Loucy (cell line): ENCODE results near the gene VANGL2.

Experiments
- EZH2phosphoT487 ChIP-seq: fragments of 200-600 bp; IDR thresholded peaks from 2 replicates; pipeline ENCODE4 v1.6.1; 2018; ENCODE audit warnings: antibody characterized with exemption, mild to moderate bottlenecking, moderate library complexity, borderline replicate concordance
- TF ChIP-seq, protein P1 (sequence below): fragments of 200-600 bp; sonication (generic); conservative IDR thresholded peaks from 2 replicates; pipeline ENCODE4 v1.5.1; 2014; ENCODE audit warnings: mild to moderate bottlenecking, antibody characterized with exemption, low read length

DNA sequence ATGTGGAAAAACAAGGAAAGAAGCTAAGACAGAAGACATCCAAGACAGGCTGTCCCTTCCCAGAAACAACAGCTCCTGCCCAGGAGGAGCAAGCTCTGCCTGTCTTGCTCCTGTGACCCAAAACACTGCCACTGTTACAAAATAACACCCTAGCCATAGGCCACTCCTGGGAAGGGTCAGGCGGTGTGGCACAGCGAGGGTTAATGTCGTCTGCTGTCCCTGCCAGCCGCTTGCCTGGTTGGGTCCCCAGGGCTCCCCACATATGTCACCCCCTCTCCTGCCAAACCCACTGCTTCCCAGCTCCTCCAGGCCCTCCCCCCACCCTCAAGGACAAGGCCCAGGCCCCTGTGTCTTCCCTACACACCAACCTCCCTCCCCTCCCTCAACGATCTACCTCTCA lies 37.4 kb upstream of the VANGL2 start:
- TF ChIP-seq, protein P1, sequence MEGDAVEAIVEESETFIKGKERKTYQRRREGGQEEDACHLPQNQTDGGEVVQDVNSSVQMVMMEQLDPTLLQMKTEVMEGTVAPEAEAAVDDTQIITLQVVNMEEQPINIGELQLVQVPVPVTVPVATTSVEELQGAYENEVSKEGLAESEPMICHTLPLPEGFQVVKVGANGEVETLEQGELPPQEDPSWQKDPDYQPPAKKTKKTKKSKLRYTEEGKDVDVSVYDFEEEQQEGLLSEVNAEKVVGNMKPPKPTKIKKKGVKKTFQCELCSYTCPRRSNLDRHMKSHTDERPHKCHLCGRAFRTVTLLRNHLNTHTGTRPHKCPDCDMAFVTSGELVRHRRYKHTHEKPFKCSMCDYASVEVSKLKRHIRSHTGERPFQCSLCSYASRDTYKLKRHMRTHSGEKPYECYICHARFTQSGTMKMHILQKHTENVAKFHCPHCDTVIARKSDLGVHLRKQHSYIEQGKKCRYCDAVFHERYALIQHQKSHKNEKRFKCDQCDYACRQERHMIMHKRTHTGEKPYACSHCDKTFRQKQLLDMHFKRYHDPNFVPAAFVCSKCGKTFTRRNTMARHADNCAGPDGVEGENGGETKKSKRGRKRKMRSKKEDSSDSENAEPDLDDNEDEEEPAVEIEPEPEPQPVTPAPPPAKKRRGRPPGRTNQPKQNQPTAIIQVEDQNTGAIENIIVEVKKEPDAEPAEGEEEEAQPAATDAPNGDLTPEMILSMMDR, result no peak
- no peak for TF ChIP-seq EZH2phosphoT487
